A549 (cell line): Measurements from ENCODE around the gene YIPF1. TPM values are rescaled to one million over a fixed set of nuclear protein-coding genes. Genes with fewer than 3 reads are reported as not detected.
A peak's percentile ranks its signal among the peaks of the same experiment; 100 is the strongest.
"Not testable (repeated sequence)": the region's sequence is repeated elsewhere in the genome, so short reads cannot be mapped to it uniquely, and the experiment has no call there.

Experiments
- ATAC-seq, 2 experiments: fragments of 200-7000 bp in 1 of 2; fragments of >200 bp in 1 of 2; cut with Nextera tagmentation in 1 of 2; cut with Tn5 transposase in 1 of 2; 3 replicates each; pipeline versions ENCODE4 v1.8.0 to v1.9.1; 2018 to 2020; ENCODE audit warnings: mild to moderate bottlenecking in 1 of 2, moderate library complexity in 1 of 2
- CTCF ChIA-PET: fragments of 300-600 bp; sonication (Branson Sonifier 250); formaldehyde crosslinking; extraction: SDS; loops from one replicate; lab custom pipeline; 2021; ENCODE audit warnings: antibody characterized with exemption, inconsistent platforms; lab: Yijun Ruan, JAX
- POLR2A ChIA-PET: fragments of 350-600 bp; formaldehyde crosslinking; extraction: SDS; loops from one replicate; lab custom pipeline; 2021; ENCODE audit warnings: antibody characterized with exemption, inconsistent platforms; lab: Yijun Ruan, JAX
- DNase-seq, 2 experiments: peaks; one replicate each; pipeline versions ENCODE4 v3.0.0 to v3.0.0-alpha.2; 2011 to 2016; ENCODE audit warnings: low read depth in 1 of 2, low spot score in 1 of 2
- FAIRE-seq: peaks from 2 replicates; lab custom pipeline; 2011; peaks lifted over from hg19 to GRCh38; lab: Jason Lieb, UNC
- H3K27ac ChIP-seq, 2 experiments: fragments of >200 bp; sonication (Bioruptor Twin); formaldehyde crosslinking; 3 replicates each; pipeline ENCODE4 v1.5.1; 2016 to 2017
- H3K4me1 ChIP-seq: fragments of >200 bp; sonication (Bioruptor Twin); formaldehyde crosslinking; 3 replicates; pipeline ENCODE4 v1.6.1; 2016
- H3K4me2 ChIP-seq: fragments of >200 bp; sonication (Bioruptor Twin); formaldehyde crosslinking; 3 replicates; pipeline ENCODE4 v1.6.1; 2016
- H3K4me3 ChIP-seq: fragments of >200 bp; sonication (Bioruptor Twin); formaldehyde crosslinking; 3 replicates; pipeline ENCODE4 v1.5.1; 2016
- H3K9me3 ChIP-seq: fragments of >200 bp; sonication (Bioruptor Twin); formaldehyde crosslinking; 3 replicates; pipeline ENCODE4 v1.6.1; 2016
- CBX8 ChIP-seq: fragments of 200-600 bp; sonication (generic); IDR thresholded peaks from 2 replicates; pipeline ENCODE4 v1.6.1; 2016
- EHF ChIP-seq: fragments of 250-450 bp; sonication (Bioruptor Pico); IDR thresholded peaks from 2 replicates; pipeline ENCODE4 v1.5.0; 2020; ENCODE audit warnings: mild to moderate bottlenecking
- EP300 ChIP-seq, 2 experiments: fragments of >200 bp; sonication (Bioruptor Twin); formaldehyde crosslinking; IDR thresholded peaks; 2 replicates in 1 of 2; 3 replicates in 1 of 2; pipeline ENCODE4 v1.6.1; 2016 to 2017
- ESRRA ChIP-seq: fragments of 150-350 bp; IDR thresholded peaks from 2 replicates; pipeline ENCODE4 v1.6.1; 2014; ENCODE audit warnings: mild to moderate bottlenecking, low read length, borderline replicate concordance
- FOSL2 ChIP-seq, 2 experiments: fragments of 450-650 bp in 1 of 2; fragments of >200 bp in 1 of 2; sonication (Bioruptor Twin) in 1 of 2; formaldehyde crosslinking; IDR thresholded peaks; 2 replicates each; pipeline versions ENCODE4 v1.5.0 to v1.6.1; 2016 to 2020; ENCODE audit warnings: mild to moderate bottlenecking in 1 of 2, moderate library complexity in 1 of 2
- GATA3 ChIP-seq: IDR thresholded peaks from 2 replicates; pipeline ENCODE4 v1.6.1; 2012; ENCODE audit warnings: borderline replicate concordance
- HDAC2 ChIP-seq: fragments of 200-600 bp; sonication (generic); IDR thresholded peaks from 2 replicates; pipeline ENCODE4 v1.6.1; 2016
- HES2 ChIP-seq: fragments of >200 bp; sonication (Bioruptor Twin); formaldehyde crosslinking; IDR thresholded peaks from 2 replicates; pipeline ENCODE4 v1.6.1; 2016
- HEYL ChIP-seq: fragments of 250-450 bp; sonication (Bioruptor Pico); IDR thresholded peaks from 2 replicates; pipeline ENCODE4 v1.8.0; 2021; ENCODE audit warnings: mild to moderate bottlenecking, moderate library complexity
- HOXA7 ChIP-seq: fragments of 250-450 bp; sonication (Bioruptor Pico); IDR thresholded peaks from 2 replicates; pipeline ENCODE4 v1.5.0; 2020; ENCODE audit warnings: mild to moderate bottlenecking, moderate library complexity
- KDM1A ChIP-seq: fragments of 200-600 bp; sonication (generic); IDR thresholded peaks from 2 replicates; pipeline ENCODE4 v1.6.1; 2016; ENCODE audit warnings: low read depth, mild to moderate bottlenecking
- MAFK ChIP-seq: fragments of 450-650 bp; IDR thresholded peaks from 2 replicates; pipeline ENCODE4 v1.6.1; 2014; ENCODE audit not compliant: partially characterized antibody
- PBX3 ChIP-seq: IDR thresholded peaks from 2 replicates; pipeline ENCODE4 v1.6.1; 2012
- POLR2AphosphoS2 ChIP-seq: conservative IDR thresholded peaks from 2 replicates; pipeline ENCODE4 v1.6.1; 2012; ENCODE audit warnings: low read length, improper control_type of control experiment, inconsistent platforms
- RARB ChIP-seq: fragments of 250-450 bp; sonication (Bioruptor Pico); IDR thresholded peaks from 2 replicates; pipeline ENCODE4 v1.8.0; 2021; ENCODE audit warnings: mild to moderate bottlenecking, moderate library complexity
- RCOR1 ChIP-seq: fragments of 150-350 bp; IDR thresholded peaks from 2 replicates; pipeline ENCODE4 v1.6.1; 2014; ENCODE audit warnings: antibody characterized with exemption, low read length, low read depth
- REST ChIP-seq: fragments of 200-600 bp; sonication (generic); IDR thresholded peaks from 2 replicates; pipeline ENCODE4 v1.6.1; 2016; ENCODE audit warnings: antibody characterized with exemption, mild to moderate bottlenecking, moderate library complexity
- RFX5 ChIP-seq: fragments of 450-650 bp; IDR thresholded peaks from 2 replicates; pipeline ENCODE4 v1.7.1; 2014; ENCODE audit warnings: antibody characterized with exemption, mild to moderate bottlenecking, moderate library complexity
- SMC3 ChIP-seq: fragments of >200 bp; sonication (Bioruptor Twin); formaldehyde crosslinking; IDR thresholded peaks from 3 replicates; pipeline ENCODE4 v1.6.1; 2018; ENCODE audit warnings: inconsistent platforms
- TP53 ChIP-seq: fragments of 250-450 bp; sonication (Bioruptor Pico); IDR thresholded peaks from 2 replicates; pipeline ENCODE4 v1.5.0; 2021; ENCODE audit warnings: mild to moderate bottlenecking, moderate library complexity
- USF2 ChIP-seq: fragments of 450-650 bp; IDR thresholded peaks from 2 replicates; pipeline ENCODE4 v1.6.1; 2014; ENCODE audit warnings: antibody characterized with exemption
- ZSCAN20 ChIP-seq: fragments of 250-450 bp; sonication (Bioruptor Pico); IDR thresholded peaks from 2 replicates; pipeline ENCODE4 v1.8.0; 2022; ENCODE audit warnings: mild to moderate bottlenecking, moderate library complexity
- WGBS: methylation state at CpG from one replicate; pipeline ENCODE4 v1.1.6; 2017; ENCODE audit errors: missing lambda C conversion rate; 5-methylcytosine and 5-hydroxymethylcytosine counted together
- polyA plus RNA-seq, 4 experiments: library from polyadenylated mRNA; depleted of rRNA in 3 of 4; stranded (reverse); fragments of >200 nt; fragmentation: RNase III in 1 of 4; extraction: RNeasy Plus Mini Kit Qiagen cat#74134 plus additional on column Dnase treatment in 1 of 4; gene quantifications; 2 replicates in 3 of 4; 3 replicates in 1 of 4; pipeline ENCODE4 v1.2.3, GENCODE V29; 2011 to 2017

Gene YIPF1
- polyA plus RNA-seq, 2 of the 4 experiments (the other 2 are of a cell fraction): 15.4 to 30.1 TPM

- H3K4me1 ChIP-seq, POLR2A ChIA-PET, H3K27ac ChIP-seq, H3K4me3 ChIP-seq, DNase-seq, H3K9me3 ChIP-seq, FAIRE-seq, H3K4me2 ChIP-seq, ATAC-seq: not testable (repeated sequence)
- CTCF ChIA-PET: interaction anchor here (2.7 kb wide), 1 partner anchor 11 kb away, joined by 7 read pairs; no protein-coding TSS in a partner anchor
- 92% methylated on average over 1 of the region's 1 CpG for WGBS
These were observed 74.1 kb downstream of the YIPF1 start for GRCh38 chr1:53815484-53815883.

- Histone ChIP-seq H3K9me3 (no peaks in the 10 kb centered on the region), H3K4me1 (no peaks in the 10 kb centered on the region; the same call in 2 of the 3 replicates), H3K4me2 (no peak overlapping the region), H3K4me3 (no peak overlapping the region), H3K27ac (peak overlapping the region in 1 of 2 experiments; percentile 73; a peak in 3 of 6 replicates)
- WGBS: 68% methylated on average over 3 of the region's 4 CpGs
- peak in 1 of 2 experiments; percentile 45; a peak in 3 of 6 replicates for ATAC-seq
- FAIRE-seq: no peak
- ChIA-PET CTCF (interaction anchor here (0.6 to 1.1 kb wide), 2 partner anchors 15 to 31 kb away, joined by 3 read pairs; no protein-coding TSS in a partner anchor), POLR2A (no interaction called here)
- TF ChIP-seq HOXA7 (CRISPR knock-in tag) (no peak), POLR2AphosphoS2 (no peak), USF2 (no peak), MAFK (peak; percentile 8), FOSL2 (IDR thresholded peaks at IDR 0.05) (no peak), FOSL2 (CRISPR knock-in tag; IDR thresholded peaks at IDR 0.05) (no peak)
- peak in 1 of 2 experiments; percentile 35 for DNase-seq
These were observed 78.2 kb downstream of the YIPF1 start for GRCh38 chr1:53811414-53811851.

GRCh38 chr1:53810497-53810896 lies 79.1 kb downstream of the YIPF1 start:
- WGBS: 79% methylated on average over 2 of the region's 2 CpGs
- H3K4me3 ChIP-seq: no peak overlapping the region
- DNase-seq (no peak), ATAC-seq (no peak), FAIRE-seq (no peak)
- H3K4me1 ChIP-seq: no peaks in the 10 kb centered on the region; the same call in 2 of the 3 replicates
- H3K27ac ChIP-seq: no peak overlapping the region
- ChIA-PET CTCF (interaction anchor here (0.9 to 1.3 kb wide), 2 partner anchors 325 to 326 kb away, joined by 4 read pairs; no protein-coding TSS in a partner anchor), POLR2A (no interaction called here)
- H3K9me3 ChIP-seq: no peaks in the 10 kb centered on the region
- H3K4me2 ChIP-seq: no peak overlapping the region
- no peak for TF ChIP-seq HES2
- no peak for TF ChIP-seq ZSCAN20 (CRISPR knock-in tag)
- TF ChIP-seq RCOR1: no peak
- TF ChIP-seq SMC3: no peak
- no peak for TF ChIP-seq PBX3

GRCh38 chr1:53810007-53810406 lies 79.6 kb downstream of the YIPF1 start:
- FAIRE-seq (no peak), ATAC-seq (no peak), DNase-seq (no peak)
- WGBS: 93% methylated on average over 5 of the region's 5 CpGs
- H3K4me1 ChIP-seq: no peaks in the 10 kb centered on the region; the same call in 2 of the 3 replicates
- no peak overlapping the region for H3K4me3 ChIP-seq
- no peak overlapping the region for H3K4me2 ChIP-seq
- no peak overlapping the region for H3K27ac ChIP-seq
- H3K9me3 ChIP-seq: no peaks in the 10 kb centered on the region
- ChIA-PET POLR2A (no interaction called here), CTCF (interaction anchor here (0.9 to 1.3 kb wide), 2 partner anchors 324 to 325 kb away, joined by 4 read pairs; no protein-coding TSS in a partner anchor)
- TF ChIP-seq RARB (no peak), KDM1A (no peak), HEYL (CRISPR knock-in tag) (no peak), PBX3 (no peak), RFX5 (no peak), ESRRA (no peak), GATA3 (no peak), EHF (CRISPR knock-in tag) (no peak), CBX8 (no peak), REST (no peak), HDAC2 (no peak), TP53 (no peak), EP300 (IDR thresholded peaks at IDR 0.05) (no peak)
